OCI-LY3 (cell line): ENCODE results near the gene WDR27.
"Not testable (repeated sequence)": the region's sequence is repeated elsewhere in the genome, so short reads cannot be mapped to it uniquely, and the experiment has no call there.

Source experiments
- H2AFZ ChIP-seq: fragments of 200-600, 300-600 bp; shearing (Covaris generic); 2 replicates; pipeline ENCODE4 v1.6.0; 2014; ENCODE audit warnings: antibody characterized with exemption, low read depth, low read length
- H3K27ac ChIP-seq: fragments of 200-600, 300-600 bp; sonication (generic); 2 replicates; pipeline ENCODE4 v1.5.1; 2014; ENCODE audit warnings: mild to moderate bottlenecking, low read length, moderate library complexity, mixed read lengths
- H3K27me3 ChIP-seq: fragments of 200-600, 300-600 bp; sonication (generic); 2 replicates; pipeline ENCODE4 v1.6.1; 2014; ENCODE audit warnings: low read depth, low read length, mixed read lengths
- H3K36me3 ChIP-seq: fragments of 200-600, 300-600 bp; sonication (generic); replicated peaks from 2 replicates; pipeline ENCODE3; 2014; ENCODE audit warnings: low read depth, low read length, mixed read lengths
- H3K4me1 ChIP-seq: fragments of 300-600, 200-600 bp; sonication (generic); 2 replicates; pipeline ENCODE4 v1.6.1; 2014; ENCODE audit warnings: low read length, mixed read lengths
- H3K4me2 ChIP-seq: fragments of 200-600, 300-600 bp; sonication (generic); 2 replicates; pipeline ENCODE4 v1.6.1; 2014; ENCODE audit warnings: low read length, mixed read lengths
- H3K4me3 ChIP-seq: fragments of 300-600, 200-600 bp; sonication (generic); 2 replicates; pipeline ENCODE4 v1.5.1; 2014; ENCODE audit warnings: antibody characterized with exemption, mild to moderate bottlenecking, low read length, moderate library complexity
- H3K79me2 ChIP-seq: fragments of 300-600, 200-600 bp; shearing (Covaris generic); 2 replicates; pipeline ENCODE4 v1.6.1; 2014; ENCODE audit warnings: mild to moderate bottlenecking, low read length, mixed read lengths
- H3K9ac ChIP-seq: fragments of 300-600, 200-600 bp; shearing (Covaris generic); 2 replicates; pipeline ENCODE4 v1.6.0; 2014; ENCODE audit warnings: mild to moderate bottlenecking, low read length, moderate library complexity
- H3K9me3 ChIP-seq: fragments of 200-600, 300-600 bp; shearing (Covaris generic); 2 replicates; pipeline ENCODE4 v1.6.1; 2014; ENCODE audit warnings: low read length, mixed read lengths; ENCODE audit not compliant: insufficient read depth
- H4K20me1 ChIP-seq: fragments of 200-600, 300-600 bp; sonication (generic); 2 replicates; pipeline ENCODE4 v1.6.1; 2016; ENCODE audit warnings: low read length, mixed read lengths; ENCODE audit not compliant: insufficient read depth
- CTCF ChIP-seq: fragments of 200-600, 300-600 bp; sonication (generic); IDR thresholded peaks from 2 replicates; pipeline ENCODE4 v1.5.1; 2014; ENCODE audit warnings: antibody characterized with exemption, low read length, low read depth
- EZH2phosphoT487 ChIP-seq: fragments of 200-600 bp; shearing (Covaris generic); IDR thresholded peaks from 2 replicates; pipeline ENCODE4 v1.6.1; 2018; ENCODE audit warnings: antibody characterized with exemption, mixed run types, low read depth

The WDR27 gene

GRCh38 chr6:169617562-169617961 lies 84.3 kb downstream of the WDR27 start:
- Histone ChIP-seq H4K20me1 (no peaks in the 10 kb centered on the region), H3K27ac (no peak overlapping the region), H3K36me3 (no peaks in the 10 kb centered on the region), H3K4me1 (no peaks in the 10 kb centered on the region), H3K27me3 (no peaks in the 10 kb centered on the region), H2AFZ (no peak overlapping the region), H3K79me2 (no peaks in the 10 kb centered on the region), H3K4me2 (no peak overlapping the region), H3K4me3 (no peak overlapping the region), H3K9ac (no peak overlapping the region), H3K9me3 (no peaks in the 10 kb centered on the region)
- TF ChIP-seq CTCF (no peak), EZH2phosphoT487 (no peak)

GRCh38 chr6:169608609-169609008 lies 93.2 kb downstream of the WDR27 start:
- H3K79me2 ChIP-seq, H3K4me2 ChIP-seq, H3K9me3 ChIP-seq, H3K36me3 ChIP-seq, H3K9ac ChIP-seq, H3K4me3 ChIP-seq, H4K20me1 ChIP-seq, H3K27me3 ChIP-seq, H2AFZ ChIP-seq, H3K4me1 ChIP-seq, H3K27ac ChIP-seq: not testable (repeated sequence)

- TF ChIP-seq CTCF (no peak), EZH2phosphoT487 (no peak)
- Histone ChIP-seq H3K4me2 (no peak overlapping the region), H3K27me3 (no peaks in the 10 kb centered on the region), H3K9me3 (no peaks in the 10 kb centered on the region), H4K20me1 (no peaks in the 10 kb centered on the region), H3K9ac (no peak overlapping the region), H3K36me3 (no peaks in the 10 kb centered on the region), H3K79me2 (no peaks in the 10 kb centered on the region), H3K4me1 (no peaks in the 10 kb centered on the region), H2AFZ (no peak overlapping the region), H3K4me3 (no peak overlapping the region), H3K27ac (no peak overlapping the region)
Measured at GRCh38 chr6:169604076-169604475, 97.8 kb downstream of the WDR27 start.

- H3K9ac ChIP-seq, H4K20me1 ChIP-seq, H3K4me2 ChIP-seq, H3K4me1 ChIP-seq, H2AFZ ChIP-seq, H3K36me3 ChIP-seq, H3K27ac ChIP-seq, H3K27me3 ChIP-seq, H3K79me2 ChIP-seq, H3K9me3 ChIP-seq, H3K4me3 ChIP-seq: not testable (repeated sequence)
Measured at GRCh38 chr6:169601129-169601528, 100.7 kb downstream of the WDR27 start.

- Histone ChIP-seq H3K9ac (no peak overlapping the region), H3K27ac (no peak overlapping the region), H2AFZ (no peak overlapping the region), H3K36me3 (no peaks in the 10 kb centered on the region), H4K20me1 (no peaks in the 10 kb centered on the region), H3K4me3 (no peak overlapping the region), H3K27me3 (no peaks in the 10 kb centered on the region), H3K79me2 (no peaks in the 10 kb centered on the region), H3K9me3 (no peaks in the 10 kb centered on the region), H3K4me2 (no peak overlapping the region), H3K4me1 (peaks cover 19% of the 10 kb centered on the region)
- TF ChIP-seq CTCF (no peak), EZH2phosphoT487 (no peak)
Measured at GRCh38 chr6:169592558-169592957, 109.3 kb downstream of the WDR27 start.
